ENCODE data around the gene WASF1.

WASF1 gene

GRCh38 chr6:110178626-110179405, 654 bp downstream of the WASF1 start:
- H3K27ac ChIP-seq (ENCODE audit: low read length, poor library complexity, severe bottlenecking), result peak overlapping the region; percentile 58
- H2AFZ ChIP-seq (ENCODE audit: low read depth, low read length), result peak overlapping the region; percentile 95
- H4K91ac ChIP-seq (ENCODE audit: low read length), result no peak overlapping the region
- no peaks in the 10 kb centered on the region for H3K9me3 ChIP-seq (ENCODE audit: control insufficient read depth, low read length)
- H3K9ac ChIP-seq (ENCODE audit: low read length), result peak overlapping the region; percentile 88
- no peak overlapping the region for H2BK15ac ChIP-seq (ENCODE audit: low read depth, poor library complexity, severe bottlenecking)
- under 1% methylated on average over 56 of the region's 66 CpGs for WGBS
- peak overlapping the region in 1 of 2 experiments; percentile 93 for H3K23ac ChIP-seq (ENCODE audit: low read length in 2 of 2)
- peak overlapping the region; percentile 40 to 79 for H3K4ac ChIP-seq (ENCODE audit: low read depth in 1 of 2, low read length in 2 of 2)
- H4K8ac ChIP-seq (ENCODE audit: low read length), result peak overlapping the region; percentile 19
- peaks cover 15% of the 10 kb centered on the region for H3K79me1 ChIP-seq (replicated peaks; ENCODE audit: low read length, poor library complexity, severe bottlenecking)
- no peak overlapping the region for H2AK5ac ChIP-seq (ENCODE audit: low read length, severe bottlenecking)
- no peaks in the 10 kb centered on the region for H3K27me3 ChIP-seq (ENCODE audit: control insufficient read depth in 1 of 2, insufficient read depth in 1 of 2, low read length in 2 of 2)
- H3K4me3 ChIP-seq (ENCODE audit: insufficient read depth in 1 of 2, low read depth in 1 of 2, low read length in 2 of 2), result peak overlapping the region; percentile 88 to 94
- DNase-seq, result peak; percentile 71
- H3K14ac ChIP-seq (ENCODE audit: low read length in 2 of 2), result peak overlapping the region in 1 of 2 experiments; percentile 36
- peaks cover 5% of the 10 kb centered on the region for H3K4me1 ChIP-seq (ENCODE audit: control insufficient read depth, insufficient read depth, low read depth, low read length)
- peak overlapping the region in 1 of 2 experiments; percentile 79 for H2BK12ac ChIP-seq (ENCODE audit: low read length in 2 of 2)
- peak overlapping the region; percentile 24 for H2BK120ac ChIP-seq (ENCODE audit: low read depth, low read length)
- H3K18ac ChIP-seq (ENCODE audit: low read depth in 1 of 2, low read length in 2 of 2), result peak overlapping the region; percentile 81 to 85
- peak overlapping the region; percentile 64 for H3K4me2 ChIP-seq (ENCODE audit: low read length, poor library complexity, severe bottlenecking)
- H3K36me3 ChIP-seq (ENCODE audit: control insufficient read depth in 1 of 2, insufficient read depth in 2 of 2, low read depth in 1 of 2, low read length in 2 of 2), result no peaks in the 10 kb centered on the region
- H2BK5ac ChIP-seq (ENCODE audit: low read depth, low read length, poor library complexity, severe bottlenecking), result peak overlapping the region; percentile 99

- no peak overlapping the region for H3K4me3 ChIP-seq (ENCODE audit: insufficient read depth in 1 of 2, low read depth in 1 of 2, low read length in 2 of 2)
- no peak overlapping the region for H2BK12ac ChIP-seq (ENCODE audit: low read length in 2 of 2)
- no peak overlapping the region for H2AK5ac ChIP-seq (ENCODE audit: low read length, severe bottlenecking)
- no peak overlapping the region for H3K9ac ChIP-seq (ENCODE audit: low read length)
- no peak overlapping the region for H3K4me2 ChIP-seq (ENCODE audit: low read length, poor library complexity, severe bottlenecking)
- H3K27ac ChIP-seq (ENCODE audit: low read length, poor library complexity, severe bottlenecking), result no peak overlapping the region
- H3K23ac ChIP-seq (ENCODE audit: low read length in 2 of 2), result no peak overlapping the region
- no peaks in the 10 kb centered on the region for H3K36me3 ChIP-seq (ENCODE audit: control insufficient read depth in 1 of 2, insufficient read depth in 2 of 2, low read depth in 1 of 2, low read length in 2 of 2)
- no peak overlapping the region for H2BK5ac ChIP-seq (ENCODE audit: low read depth, low read length, poor library complexity, severe bottlenecking)
- H4K8ac ChIP-seq (ENCODE audit: low read length), result no peak overlapping the region
- no peak overlapping the region for H3K14ac ChIP-seq (ENCODE audit: low read length in 2 of 2)
- H3K4me1 ChIP-seq (ENCODE audit: control insufficient read depth, insufficient read depth, low read depth, low read length), result no peaks in the 10 kb centered on the region
- no peak overlapping the region for H4K91ac ChIP-seq (ENCODE audit: low read length)
- no peak for DNase-seq
- 95% methylated on average over 4 of the region's 4 CpGs for WGBS
- H3K79me1 ChIP-seq (replicated peaks; ENCODE audit: low read length, poor library complexity, severe bottlenecking), result peaks cover 17% of the 10 kb centered on the region
- no peak overlapping the region for H3K18ac ChIP-seq (ENCODE audit: low read depth in 1 of 2, low read length in 2 of 2)
- H2BK120ac ChIP-seq (ENCODE audit: low read depth, low read length), result no peak overlapping the region
- no peaks in the 10 kb centered on the region for H3K9me3 ChIP-seq (ENCODE audit: control insufficient read depth, low read length)
- no peak overlapping the region for H3K4ac ChIP-seq (ENCODE audit: low read depth in 1 of 2, low read length in 2 of 2)
- no peaks in the 10 kb centered on the region for H3K27me3 ChIP-seq (ENCODE audit: control insufficient read depth in 1 of 2, insufficient read depth in 1 of 2, low read length in 2 of 2)
- no peak overlapping the region for H2BK15ac ChIP-seq (ENCODE audit: low read depth, poor library complexity, severe bottlenecking)
- H2AFZ ChIP-seq (ENCODE audit: low read depth, low read length), result no peak overlapping the region
Measured at GRCh38 chr6:110173506-110174132, 5.9 kb downstream of the WASF1 start.

GRCh38 chr6:110170081-110170480, 9.4 kb downstream of the WASF1 start:
- Histone ChIP-seq H3K4me3 (ENCODE audit: insufficient read depth in 1 of 2, low read depth in 1 of 2, low read length in 2 of 2) (no peak overlapping the region), H3K79me1 (replicated peaks; ENCODE audit: low read length, poor library complexity, severe bottlenecking) (peaks cover 23% of the 10 kb centered on the region), H3K14ac (ENCODE audit: low read length in 2 of 2) (no peak overlapping the region), H3K27me3 (ENCODE audit: control insufficient read depth in 1 of 2, insufficient read depth in 1 of 2, low read length in 2 of 2) (no peaks in the 10 kb centered on the region), H3K27ac (ENCODE audit: low read length, poor library complexity, severe bottlenecking) (no peak overlapping the region), H2AFZ (ENCODE audit: low read depth, low read length) (no peak overlapping the region), H3K4ac (ENCODE audit: low read depth in 1 of 2, low read length in 2 of 2) (no peak overlapping the region), H3K4me1 (ENCODE audit: control insufficient read depth, insufficient read depth, low read depth, low read length) (no peaks in the 10 kb centered on the region), H3K18ac (ENCODE audit: low read depth in 1 of 2, low read length in 2 of 2) (no peak overlapping the region), H2AK5ac (ENCODE audit: low read length, severe bottlenecking) (no peak overlapping the region), H2BK15ac (ENCODE audit: low read depth, poor library complexity, severe bottlenecking) (no peak overlapping the region), H3K9me3 (ENCODE audit: control insufficient read depth, low read length) (no peaks in the 10 kb centered on the region), H3K36me3 (ENCODE audit: control insufficient read depth in 1 of 2, insufficient read depth in 2 of 2, low read depth in 1 of 2, low read length in 2 of 2) (no peaks in the 10 kb centered on the region), H3K4me2 (ENCODE audit: low read length, poor library complexity, severe bottlenecking) (no peak overlapping the region), H4K8ac (ENCODE audit: low read length) (no peak overlapping the region), H4K91ac (ENCODE audit: low read length) (no peak overlapping the region), H3K23ac (ENCODE audit: low read length in 2 of 2) (no peak overlapping the region), H2BK12ac (ENCODE audit: low read length in 2 of 2) (no peak overlapping the region), H2BK5ac (ENCODE audit: low read depth, low read length, poor library complexity, severe bottlenecking) (no peak overlapping the region), H2BK120ac (ENCODE audit: low read depth, low read length) (no peak overlapping the region), H3K9ac (ENCODE audit: low read length) (no peak overlapping the region)
- DNase-seq, result no peak
- no CpG with 5 or more reads among the region's 2 CpGs for WGBS

- WGBS, result no CpG with 5 or more reads among the region's 1 CpG
- Histone ChIP-seq H3K79me1 (replicated peaks; ENCODE audit: low read length, poor library complexity, severe bottlenecking) (peaks cover 2% of the 10 kb centered on the region), H3K36me3 (ENCODE audit: control insufficient read depth in 1 of 2, insufficient read depth in 2 of 2, low read depth in 1 of 2, low read length in 2 of 2) (no peaks in the 10 kb centered on the region), H3K9me3 (ENCODE audit: control insufficient read depth, low read length) (no peaks in the 10 kb centered on the region), H4K91ac (ENCODE audit: low read length) (no peak overlapping the region), H3K27ac (ENCODE audit: low read length, poor library complexity, severe bottlenecking) (no peak overlapping the region), H3K27me3 (ENCODE audit: control insufficient read depth in 1 of 2, insufficient read depth in 1 of 2, low read length in 2 of 2) (no peaks in the 10 kb centered on the region), H3K4me2 (ENCODE audit: low read length, poor library complexity, severe bottlenecking) (no peak overlapping the region), H3K4me1 (ENCODE audit: control insufficient read depth, insufficient read depth, low read depth, low read length) (no peaks in the 10 kb centered on the region), H2AK5ac (ENCODE audit: low read length, severe bottlenecking) (no peak overlapping the region), H3K14ac (ENCODE audit: low read length in 2 of 2) (no peak overlapping the region), H2BK5ac (ENCODE audit: low read depth, low read length, poor library complexity, severe bottlenecking) (no peak overlapping the region), H2BK15ac (ENCODE audit: low read depth, poor library complexity, severe bottlenecking) (no peak overlapping the region), H3K9ac (ENCODE audit: low read length) (no peak overlapping the region), H4K8ac (ENCODE audit: low read length) (no peak overlapping the region), H3K23ac (ENCODE audit: low read length in 2 of 2) (no peak overlapping the region), H3K4ac (ENCODE audit: low read depth in 1 of 2, low read length in 2 of 2) (no peak overlapping the region), H2AFZ (ENCODE audit: low read depth, low read length) (no peak overlapping the region), H3K18ac (ENCODE audit: low read depth in 1 of 2, low read length in 2 of 2) (no peak overlapping the region), H2BK120ac (ENCODE audit: low read depth, low read length) (no peak overlapping the region), H2BK12ac (ENCODE audit: low read length in 2 of 2) (no peak overlapping the region), H3K4me3 (ENCODE audit: insufficient read depth in 1 of 2, low read depth in 1 of 2, low read length in 2 of 2) (no peak overlapping the region)
- no peak for DNase-seq
Measured at GRCh38 chr6:110158479-110158878, 21.0 kb downstream of the WASF1 start.

Measured in mesenchymal stem cell (in vitro differentiated cells and primary cell).